LNCaP clone FGC (cell line): ENCODE data around the gene DOCK3.
"Not testable (repeated sequence)": the region's sequence is repeated elsewhere in the genome, so short reads cannot be mapped to it uniquely, and the experiment has no call there.

ENCODE experiments used
- DNase-seq: peaks from one replicate; pipeline ENCODE4 v3.0.0-alpha.2; 2011; ENCODE audit warnings: low read depth
- H3K4me3 ChIP-seq: 2 replicates; pipeline ENCODE4 v1.5.1; 2011; ENCODE audit warnings: mild to moderate bottlenecking, low read depth, low read length, control low read depth
- CTCF ChIP-seq: IDR thresholded peaks from 2 replicates; pipeline ENCODE4 v1.5.1; 2012; ENCODE audit warnings: mild to moderate bottlenecking; ENCODE audit not compliant: control insufficient read depth, insufficient read depth; ENCODE audit errors: extremely low read depth

The DOCK3 gene

DNA sequence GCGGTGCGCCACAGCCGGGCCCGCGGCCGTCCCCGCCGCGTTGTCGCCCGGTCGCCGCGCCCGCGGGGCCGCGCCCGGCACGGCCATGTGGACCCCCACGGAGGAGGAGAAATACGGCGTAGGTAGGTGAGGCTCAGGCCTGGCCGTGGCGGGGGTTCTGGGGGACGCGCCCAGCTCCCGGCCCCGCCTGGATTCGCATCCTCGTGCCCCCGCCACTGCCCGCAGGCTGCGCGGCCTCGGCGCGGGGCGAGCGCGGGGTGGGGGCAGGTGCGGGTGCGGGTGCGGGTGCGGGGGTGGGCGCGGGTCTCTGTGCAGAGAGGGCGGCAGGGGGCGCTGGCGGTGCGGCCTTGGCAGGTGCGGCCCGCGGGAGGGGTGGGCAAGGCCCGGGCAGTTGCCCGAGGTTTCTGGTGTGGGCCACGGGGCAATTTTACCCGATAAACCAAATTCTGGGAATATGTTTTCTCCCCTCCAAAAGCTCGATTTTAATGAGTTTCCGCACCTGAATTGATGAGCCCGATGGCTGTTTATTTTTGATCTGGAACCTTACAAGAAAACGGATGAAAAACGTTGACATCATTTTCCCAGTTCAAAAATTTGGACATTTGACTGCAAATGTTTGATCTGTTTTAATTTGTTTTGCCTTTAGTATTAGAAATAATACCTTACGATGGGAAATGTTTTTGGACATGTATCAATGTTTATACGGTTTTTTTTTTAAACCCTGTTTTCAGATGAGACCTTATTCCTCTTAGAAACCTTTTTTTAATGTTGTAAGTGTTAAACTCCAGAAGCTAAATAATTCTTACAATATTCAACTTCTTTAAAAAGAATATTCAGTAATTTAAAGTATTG lies 678 bp downstream of the DOCK3 start:
- no peak for DNase-seq
- peak; percentile 68 for TF ChIP-seq CTCF
- H3K4me3 ChIP-seq: peak overlapping the region; percentile 43

- no peak for TF ChIP-seq CTCF
- no peak overlapping the region for H3K4me3 ChIP-seq
- no peak for DNase-seq
Measured at GRCh38 chr3:50676031-50676705, 1.4 kb downstream of the DOCK3 start.

- no peak for TF ChIP-seq CTCF
- DNase-seq: no peak
- no peak overlapping the region for H3K4me3 ChIP-seq
Measured at GRCh38 chr3:50687127-50687751, 12.5 kb downstream of the DOCK3 start.

DNA sequence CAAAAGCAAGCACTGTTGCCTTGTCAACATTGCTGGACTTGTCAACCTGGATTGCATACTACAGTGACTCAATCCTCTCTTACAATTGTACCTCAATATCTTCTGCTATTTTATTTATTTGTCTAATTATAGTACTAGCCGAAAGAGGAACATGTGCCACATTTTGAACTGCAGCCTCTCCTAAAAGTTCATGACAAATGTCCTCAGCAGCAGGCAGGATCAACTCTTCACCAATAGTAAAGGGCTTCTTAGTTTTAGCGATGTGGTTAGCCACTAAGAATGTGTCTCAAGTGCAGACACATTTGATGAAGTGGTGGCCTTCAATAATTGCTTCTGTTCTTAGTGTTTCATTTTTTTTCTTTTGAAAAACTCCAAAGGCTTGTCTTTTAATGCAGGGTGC lies 13.2 kb downstream of the DOCK3 start:
- no peak for DNase-seq
- no peak for TF ChIP-seq CTCF
- no peak overlapping the region for H3K4me3 ChIP-seq

DNA sequence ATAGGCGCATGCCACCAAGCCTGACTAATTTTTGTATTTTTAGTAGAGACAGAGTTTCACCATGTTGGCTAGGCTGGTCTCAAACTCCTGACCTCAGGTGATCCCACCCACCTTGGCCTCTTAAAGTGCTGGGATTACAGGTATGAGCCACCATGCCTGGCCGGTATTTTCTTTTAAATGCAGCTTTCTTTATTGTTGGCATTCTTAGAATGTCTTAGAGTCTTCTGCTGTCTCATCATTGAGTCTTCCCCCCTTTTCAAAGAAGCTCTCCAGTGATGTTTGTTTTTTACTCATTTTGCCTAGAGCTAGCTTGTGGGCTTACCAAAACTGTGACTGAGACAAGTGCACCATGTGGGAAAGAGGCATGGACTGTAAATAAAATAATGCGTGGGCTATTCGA lies 13.9 kb downstream of the DOCK3 start:
- not testable (repeated sequence) for DNase-seq, H3K4me3 ChIP-seq

GRCh38 chr3:50689558-50689957 lies 14.8 kb downstream of the DOCK3 start:
- no peak for TF ChIP-seq CTCF
- DNase-seq: no peak
- no peak overlapping the region for H3K4me3 ChIP-seq

- no peak for TF ChIP-seq CTCF
- DNase-seq: no peak
- H3K4me3 ChIP-seq: no peak overlapping the region
Measured at GRCh38 chr3:50695031-50695430, 20.3 kb downstream of the DOCK3 start.
